ENCODE measurements around the gene NXPH1.

GRCh38 chr7:8739837-8740236, 306.4 kb downstream of the NXPH1 start:
- no peak for TF ChIP-seq CTCF (IDR thresholded peaks at IDR 0.05 in 8 of 11, conservative IDR thresholded peaks at IDR 0.05 in 3 of 11)
- no peak for TF ChIP-seq POLR2A (IDR thresholded peaks at IDR 0.05)
- no peak for TF ChIP-seq POLR2AphosphoS5 (IDR thresholded peaks at IDR 0.05)

All from spleen (tissue), 7 donors.